Fibroblast of mammary gland (primary cell): ENCODE results near the gene AFF2.

ENCODE experiments used
- DNase-seq: peaks from one replicate; pipeline ENCODE4 v3.0.0-alpha.2; 2010; ENCODE audit warnings: low read depth
- H3K4me3 ChIP-seq: 2 replicates; pipeline ENCODE4 v1.5.1; 2011; ENCODE audit warnings: low read depth, mild to moderate bottlenecking, low read length, moderate library complexity; ENCODE audit not compliant: control insufficient read depth
- CTCF ChIP-seq: conservative IDR thresholded peaks from 2 replicates; pipeline ENCODE4 v1.5.1; 2011; ENCODE audit warnings: low read depth, low read length, inconsistent platforms; ENCODE audit not compliant: control insufficient read depth, insufficient read depth

AFF2 gene

GRCh38 chrX:148995661-148996060 lies 495.2 kb downstream of the AFF2 start:
- DNase-seq, result no peak
- TF ChIP-seq CTCF, result no peak
- H3K4me3 ChIP-seq, result no peak overlapping the region

GRCh38 chrX:149002320-149002719 lies 501.9 kb downstream of the AFF2 start:
- no peak for TF ChIP-seq CTCF

GRCh38 chrX:149003863-149004660 lies 503.6 kb downstream of the AFF2 start:
- DNase-seq, result no peak

More at GRCh38 chrX:149002320-149002719, 501.9 kb downstream of the AFF2 start:
- no peak overlapping the region for H3K4me3 ChIP-seq
- no peak for DNase-seq

GRCh38 chrX:149004936-149005335 lies 504.5 kb downstream of the AFF2 start:
- TF ChIP-seq CTCF, result no peak
- no peak for DNase-seq
- no peak overlapping the region for H3K4me3 ChIP-seq

More at GRCh38 chrX:149003863-149004660, 503.6 kb downstream of the AFF2 start:
- no peak overlapping the region for H3K4me3 ChIP-seq
- no peak for TF ChIP-seq CTCF

- TF ChIP-seq CTCF, result no peak
- no peak for DNase-seq
- no peak overlapping the region for H3K4me3 ChIP-seq
These were observed 505.8 kb downstream of the AFF2 start for GRCh38 chrX:149006235-149006634.

GRCh38 chrX:149007423-149007822 lies 507.0 kb downstream of the AFF2 start:
- no peak for TF ChIP-seq CTCF
- H3K4me3 ChIP-seq, result no peak overlapping the region
- DNase-seq, result no peak
